DND-41 (cell line): ENCODE results near the gene MAN1A1.
A peak's percentile ranks its signal among the peaks of the same experiment; 100 is the strongest.

Experiments
- ATAC-seq: fragments of 200-7000 bp; cut with Tn5 transposase; 3 replicates; pipeline ENCODE4 v1.9.1; 2021; ENCODE audit warnings: low read depth; ENCODE audit not compliant: insufficient read depth
- DNase-seq: peaks from one replicate; pipeline ENCODE4 v3.0.0-alpha.2; 2020
- H2AFZ ChIP-seq: 2 replicates; pipeline ENCODE4 v1.6.0; 2012; ENCODE audit warnings: low read depth, low read length
- H3K27ac ChIP-seq: 2 replicates; pipeline ENCODE4 v1.5.1; 2012; ENCODE audit warnings: low read length, inconsistent platforms
- H3K27me3 ChIP-seq: fragments of 200-600 bp; sonication (generic); 2 replicates; pipeline ENCODE4 v1.6.0; 2012; ENCODE audit warnings: low read length, mild to moderate bottlenecking, inconsistent platforms; ENCODE audit not compliant: insufficient read depth, poor library complexity
- H3K36me3 ChIP-seq: 2 replicates; pipeline ENCODE4 v1.5.1; 2012; ENCODE audit warnings: low read length, inconsistent platforms; ENCODE audit not compliant: insufficient read depth
- H3K4me1 ChIP-seq: 2 replicates; pipeline ENCODE4 v1.5.1; 2012; ENCODE audit warnings: mild to moderate bottlenecking, low read length; ENCODE audit not compliant: insufficient read depth
- H3K4me2 ChIP-seq: 2 replicates; pipeline ENCODE4 v1.6.0; 2012; ENCODE audit warnings: mild to moderate bottlenecking, moderate library complexity, low read length, inconsistent platforms; ENCODE audit not compliant: insufficient read depth
- H3K4me3 ChIP-seq, 2 experiments: fragments of 200-600 bp in 1 of 2; shearing (Covaris generic) in 1 of 2; 2 replicates each; pipeline ENCODE4 v1.5.1; 2012 to 2016; ENCODE audit warnings: inconsistent platforms in 2 of 2, low read length in 2 of 2, mild to moderate bottlenecking in 2 of 2, low read depth in 1 of 2, moderate library complexity in 1 of 2
- H3K79me2 ChIP-seq: 2 replicates; pipeline ENCODE4 v1.6.0; 2012; ENCODE audit warnings: low read length, inconsistent platforms; ENCODE audit not compliant: insufficient read depth
- H3K9ac ChIP-seq: 2 replicates; pipeline ENCODE4 v1.6.0; 2012; ENCODE audit warnings: low read depth, mild to moderate bottlenecking, inconsistent platforms, low read length, moderate library complexity
- H3K9me3 ChIP-seq: 2 replicates; pipeline ENCODE4 v1.5.1; 2012; ENCODE audit warnings: low read length, moderate library complexity, mild to moderate bottlenecking, inconsistent platforms; ENCODE audit not compliant: insufficient read depth, severe bottlenecking
- H4K20me1 ChIP-seq: 2 replicates; pipeline ENCODE4 v1.6.0; 2012; ENCODE audit warnings: low read length; ENCODE audit not compliant: insufficient read depth
- CTCF ChIP-seq: IDR thresholded peaks from 2 replicates; pipeline ENCODE4 v1.5.1; 2012; ENCODE audit warnings: borderline replicate concordance, low read length, moderate library complexity, mild to moderate bottlenecking; ENCODE audit not compliant: poor library complexity, severe bottlenecking; ENCODE audit errors: extremely low read depth
- EZH2 ChIP-seq: IDR thresholded peaks from 3 replicates; pipeline ENCODE4 v1.6.1; 2012; ENCODE audit warnings: borderline replicate concordance, low read depth, mild to moderate bottlenecking, moderate library complexity, low read length, inconsistent platforms; ENCODE audit not compliant: severe bottlenecking

Gene MAN1A1

GRCh38 chr6:119333063-119333609 is 16.4 kb downstream of the MAN1A1 start:
- peaks cover 4% of the 10 kb centered on the region; the same call in 1 of the 2 replicates for H3K36me3 ChIP-seq
- H3K9ac ChIP-seq: no peak overlapping the region
- H3K79me2 ChIP-seq: peaks cover 50% of the 10 kb centered on the region
- no peaks in the 10 kb centered on the region for H3K9me3 ChIP-seq
- H3K4me2 ChIP-seq: no peak overlapping the region
- DNase-seq: no peak
- H4K20me1 ChIP-seq: peaks cover 12% of the 10 kb centered on the region; the same call in 1 of the 2 replicates
- H3K4me3 ChIP-seq: no peak overlapping the region
- ATAC-seq: no peak
- H3K27me3 ChIP-seq: no peaks in the 10 kb centered on the region
- H2AFZ ChIP-seq: no peak overlapping the region
- TF ChIP-seq EZH2 (no peak), CTCF (no peak)
- peaks cover 33% of the 10 kb centered on the region for H3K4me1 ChIP-seq
- 0 out of 2 replicates have a peak overlapping the region, but pooled peaks have one; percentile 31 for H3K27ac ChIP-seq

DNA sequence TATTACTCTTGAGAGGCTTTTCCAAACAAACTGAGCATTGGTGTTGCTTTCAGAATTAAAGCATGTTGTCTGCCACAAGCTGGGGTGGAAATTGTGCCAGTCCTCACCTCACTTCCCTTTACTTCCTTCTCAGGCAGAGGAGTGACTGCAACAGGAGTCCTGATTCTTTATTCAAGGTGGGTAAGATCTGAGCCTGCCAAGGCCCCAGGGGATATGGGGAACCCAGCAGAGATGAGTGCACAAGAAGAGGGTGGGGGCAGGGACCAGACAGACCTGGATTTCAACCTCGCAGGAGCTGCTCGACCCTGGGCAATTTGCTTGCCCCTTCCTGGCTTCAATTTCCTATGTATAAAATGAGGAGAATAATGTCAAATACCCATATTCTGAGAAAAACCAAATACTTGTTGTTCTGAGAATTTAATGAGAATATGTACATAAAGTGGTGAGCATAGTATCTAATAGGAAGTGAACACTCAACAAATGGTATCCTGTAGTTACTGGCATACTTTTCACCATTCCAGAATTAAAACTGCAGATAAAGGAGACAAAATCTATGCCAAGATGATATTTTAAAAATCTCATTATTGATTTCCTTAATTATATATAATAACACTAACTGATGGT is 17.8 kb downstream of the MAN1A1 start:
- Histone ChIP-seq H3K4me3 (no peak overlapping the region), H3K9ac (no peak overlapping the region), H3K9me3 (no peaks in the 10 kb centered on the region), H3K79me2 (peaks cover 45% of the 10 kb centered on the region), H3K27ac (peak overlapping the region; percentile 10), H3K27me3 (no peaks in the 10 kb centered on the region), H3K4me2 (peak overlapping the region; percentile 47; the same call in 1 of the 2 replicates), H2AFZ (no peak overlapping the region), H3K4me1 (peaks cover 33% of the 10 kb centered on the region), H4K20me1 (peaks cover 12% of the 10 kb centered on the region; the same call in 1 of the 2 replicates), H3K36me3 (peaks cover 4% of the 10 kb centered on the region)
- ATAC-seq (peak; percentile 77), DNase-seq (peak; percentile 41)
- TF ChIP-seq EZH2: no peak
- no peak for TF ChIP-seq CTCF

DNA sequence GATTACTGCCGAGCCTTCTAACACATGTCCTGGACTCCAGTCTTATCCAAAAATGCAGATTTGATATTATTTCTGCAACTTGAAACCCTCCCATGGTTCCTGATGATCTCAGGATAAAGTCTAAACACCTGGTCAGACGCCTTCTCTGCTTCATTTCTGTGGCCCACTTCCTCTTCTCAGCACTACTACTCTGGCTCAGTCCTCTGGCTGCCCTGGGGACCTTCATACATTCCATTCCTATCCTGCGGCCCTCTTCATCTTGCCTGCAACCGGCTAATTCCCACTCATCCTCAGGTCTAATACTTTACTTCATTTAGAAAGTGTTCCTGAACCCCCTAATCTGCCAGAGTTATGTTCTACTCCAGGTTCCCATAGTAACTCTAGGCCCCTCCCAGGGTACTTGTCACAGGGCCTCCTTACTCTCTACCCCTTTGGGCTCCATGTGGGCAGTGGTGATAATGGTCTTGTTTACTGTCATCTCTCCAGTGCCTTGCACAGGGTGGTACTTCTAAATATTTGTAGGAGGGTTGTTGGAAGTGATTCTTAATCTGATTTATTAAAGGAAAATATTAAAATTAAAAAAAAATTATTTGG is 18.9 kb downstream of the MAN1A1 start:
- no peak for ATAC-seq
- TF ChIP-seq CTCF (no peak), EZH2 (no peak)
- no peak overlapping the region for H3K4me2 ChIP-seq

More for the DNA sequence above, 18.9 kb downstream of the MAN1A1 start:
- H3K4me3 ChIP-seq: no peak overlapping the region
- H3K27ac ChIP-seq: no peak overlapping the region
- H2AFZ ChIP-seq: no peak overlapping the region
- no peak for DNase-seq
- peaks cover 2% of the 10 kb centered on the region for H3K36me3 ChIP-seq
- no peaks in the 10 kb centered on the region for H3K27me3 ChIP-seq
- H3K9me3 ChIP-seq: no peaks in the 10 kb centered on the region
- H4K20me1 ChIP-seq: peaks cover 17% of the 10 kb centered on the region; the same call in 1 of the 2 replicates
- H3K4me1 ChIP-seq: peaks cover 33% of the 10 kb centered on the region
- no peak overlapping the region for H3K9ac ChIP-seq
- peaks cover 46% of the 10 kb centered on the region for H3K79me2 ChIP-seq
